ENCODE data around the gene PIP5K1B. TPM values are rescaled to one million over a fixed set of nuclear protein-coding genes. Genes with fewer than 3 reads are reported as not detected.

The PIP5K1B gene
- total RNA-seq, 1 experiment from 2014 or later: not detected

- intact Hi-C loops (cut with micrococcal nuclease): no loop called here
- no peaks in the 10 kb centered on the region for H3K27me3 ChIP-seq (ENCODE audit: low read length)
- TF ChIP-seq EZH2phosphoT487 (IDR thresholded peaks at IDR 0.05; ENCODE audit: borderline replicate concordance, low read length) (no peak), CTCF (conservative IDR thresholded peaks at IDR 0.05; ENCODE audit: low read depth, low read length) (no peak), EZH2 (IDR thresholded peaks at IDR 0.05; ENCODE audit: low read length, unreplicated experiment) (no peak)
- ATAC-seq (no peak), DNase-seq (no peak)
- no peaks in the 10 kb centered on the region for H3F3A ChIP-seq (ENCODE audit: low read length, unreplicated experiment)
- H3K36me3 ChIP-seq (ENCODE audit: low read depth, low read length): no peaks in the 10 kb centered on the region
- H3K9me3 ChIP-seq (ENCODE audit: low read length): no peaks in the 10 kb centered on the region
- H2AFZ ChIP-seq (ENCODE audit: low read length): no peak overlapping the region
- H3K4me1 ChIP-seq (ENCODE audit: insufficient read depth, low read length): no peaks in the 10 kb centered on the region
- POLR2A ChIA-PET (ENCODE audit: unreplicated experiment): no interaction called here
- CTCF ChIA-PET: no interaction called here
- no peak overlapping the region for H3K4me2 ChIP-seq (ENCODE audit: low read length)
- H3K79me2 ChIP-seq (ENCODE audit: low read length): no peaks in the 10 kb centered on the region
- no peaks in the 10 kb centered on the region for H3K9me2 ChIP-seq (replicated peaks; ENCODE audit: low read length)
- H3K9ac ChIP-seq (ENCODE audit: low read length): no peak overlapping the region
- no peaks in the 10 kb centered on the region for H4K20me1 ChIP-seq (ENCODE audit: low read length)
- H3K27ac ChIP-seq (ENCODE audit: low read length): no peak overlapping the region
- H3K4me3 ChIP-seq (ENCODE audit: low read length): no peak overlapping the region
- BruUV-seq (replicated peaks): no TSS peak
These were observed 275.4 kb downstream of the PIP5K1B start for GRCh38 chr9:68980341-68980914.

DNA sequence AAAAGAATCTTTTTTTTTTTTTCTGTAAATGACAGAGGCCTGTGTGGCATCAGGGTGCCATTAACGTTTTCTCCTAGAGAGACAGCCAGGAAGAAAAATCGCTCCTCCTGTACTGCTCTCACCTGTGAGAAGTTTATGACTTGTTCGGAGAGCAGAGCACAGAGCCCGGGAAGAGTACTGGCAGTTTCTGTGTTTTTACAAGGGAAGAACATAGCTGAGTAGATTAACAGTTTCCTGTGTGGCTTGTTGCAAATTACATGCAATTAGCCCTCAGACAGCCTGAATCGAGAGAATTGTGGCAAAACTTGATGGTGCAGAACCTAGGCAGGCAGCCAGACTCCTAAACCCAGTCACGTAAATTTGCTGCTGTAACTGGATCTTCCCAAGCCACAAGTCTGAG is 276.7 kb downstream of the PIP5K1B start:
- ChIA-PET CTCF (no interaction called here), POLR2A (ENCODE audit: unreplicated experiment) (no interaction called here)
- H3K4me2 ChIP-seq (ENCODE audit: low read length): no peak overlapping the region
- H3F3A ChIP-seq (ENCODE audit: low read length, unreplicated experiment): no peaks in the 10 kb centered on the region
- no peaks in the 10 kb centered on the region for H3K9me2 ChIP-seq (replicated peaks; ENCODE audit: low read length)
- no peak for TF ChIP-seq EZH2phosphoT487 (IDR thresholded peaks at IDR 0.05; ENCODE audit: borderline replicate concordance, low read length)
- TF ChIP-seq EZH2 (IDR thresholded peaks at IDR 0.05; ENCODE audit: low read length, unreplicated experiment): no peak
- TF ChIP-seq CTCF (conservative IDR thresholded peaks at IDR 0.05; ENCODE audit: low read depth, low read length): no peak
- BruUV-seq (replicated peaks): no TSS peak
- intact Hi-C loops (cut with micrococcal nuclease): no loop called here
- H3K9me3 ChIP-seq (ENCODE audit: low read length): no peaks in the 10 kb centered on the region
- no peaks in the 10 kb centered on the region for H3K27me3 ChIP-seq (ENCODE audit: low read length)
- H3K27ac ChIP-seq (ENCODE audit: low read length): no peak overlapping the region
- no peaks in the 10 kb centered on the region for H3K79me2 ChIP-seq (ENCODE audit: low read length)
- H3K4me1 ChIP-seq (ENCODE audit: insufficient read depth, low read length): no peaks in the 10 kb centered on the region
- ATAC-seq (no peak; the same call in 1 of the 2 replicates), DNase-seq (peak; percentile 7)
- no peaks in the 10 kb centered on the region for H3K36me3 ChIP-seq (ENCODE audit: low read depth, low read length)
- H3K9ac ChIP-seq (ENCODE audit: low read length): no peak overlapping the region
- no peaks in the 10 kb centered on the region for H4K20me1 ChIP-seq (ENCODE audit: low read length)
- H2AFZ ChIP-seq (ENCODE audit: low read length): no peak overlapping the region
- no peak overlapping the region for H3K4me3 ChIP-seq (ENCODE audit: low read length)

DNA sequence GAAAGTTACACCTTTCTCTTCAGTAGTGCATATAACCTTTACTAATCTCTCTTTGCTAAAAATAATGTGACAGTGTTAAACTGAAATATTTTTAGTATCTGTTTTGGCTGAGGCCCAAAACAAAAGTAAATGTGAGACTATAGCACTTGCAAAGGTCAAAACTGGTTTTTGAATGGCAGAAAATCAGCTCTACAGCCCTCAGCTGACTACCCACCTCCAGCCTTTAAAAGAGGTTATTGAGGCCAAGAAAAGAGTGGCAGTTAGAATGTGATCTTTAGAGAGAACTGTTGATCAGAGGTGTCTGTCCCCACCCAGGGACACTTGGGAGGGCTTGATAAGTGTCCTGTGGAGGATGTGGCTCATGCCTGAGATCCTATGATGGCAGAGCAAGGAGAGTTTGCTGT is 278.0 kb downstream of the PIP5K1B start:
- H2AFZ ChIP-seq (ENCODE audit: low read length): no peak overlapping the region
- ChIA-PET POLR2A (ENCODE audit: unreplicated experiment) (no interaction called here), CTCF (no interaction called here)
- no peak overlapping the region for H3K4me2 ChIP-seq (ENCODE audit: low read length)
- H3K36me3 ChIP-seq (ENCODE audit: low read depth, low read length): no peaks in the 10 kb centered on the region
- no peaks in the 10 kb centered on the region for H3K79me2 ChIP-seq (ENCODE audit: low read length)
- no peaks in the 10 kb centered on the region for H3K27me3 ChIP-seq (ENCODE audit: low read length)
- no peaks in the 10 kb centered on the region for H3K9me2 ChIP-seq (replicated peaks; ENCODE audit: low read length)
- no peak overlapping the region for H3K4me3 ChIP-seq (ENCODE audit: low read length)
- H3K9me3 ChIP-seq (ENCODE audit: low read length): no peaks in the 10 kb centered on the region
- no peak for TF ChIP-seq EZH2phosphoT487 (IDR thresholded peaks at IDR 0.05; ENCODE audit: borderline replicate concordance, low read length)
- no peak for TF ChIP-seq CTCF (conservative IDR thresholded peaks at IDR 0.05; ENCODE audit: low read depth, low read length)
- no peak for TF ChIP-seq EZH2 (IDR thresholded peaks at IDR 0.05; ENCODE audit: low read length, unreplicated experiment)
- H3F3A ChIP-seq (ENCODE audit: low read length, unreplicated experiment): no peaks in the 10 kb centered on the region
- H3K27ac ChIP-seq (ENCODE audit: low read length): no peak overlapping the region
- BruUV-seq (replicated peaks): no TSS peak
- H3K9ac ChIP-seq (ENCODE audit: low read length): no peak overlapping the region
- H4K20me1 ChIP-seq (ENCODE audit: low read length): no peaks in the 10 kb centered on the region
- no peak for DNase-seq
- H3K4me1 ChIP-seq (ENCODE audit: insufficient read depth, low read length): no peaks in the 10 kb centered on the region
- no peak for ATAC-seq
- intact Hi-C loops (cut with micrococcal nuclease): no loop called here

Data from PC-3 (cell line).